Measurements from ENCODE around the gene CHRM2.

CHRM2 gene

GRCh38 chr7:136971776-136972175 is 103.3 kb downstream of the CHRM2 start:
- no peaks in the 10 kb centered on the region for H4K20me1 ChIP-seq (ENCODE audit: control insufficient read depth, insufficient read depth, low read depth, low read length)
- H3K79me2 ChIP-seq (ENCODE audit: control insufficient read depth, low read length) = no peaks in the 10 kb centered on the region
- no peak overlapping the region for H3K27ac ChIP-seq (ENCODE audit: low read depth, low read length)
- TF ChIP-seq EZH2phosphoT487 (IDR thresholded peaks at IDR 0.05; ENCODE audit: borderline replicate concordance, low read length) (no peak), CTCF (IDR thresholded peaks at IDR 0.05; ENCODE audit: low read depth, low read length, poor library complexity, severe bottlenecking) (no peak)
- no peak overlapping the region for H3K4me2 ChIP-seq (ENCODE audit: low read length)
- no peaks in the 10 kb centered on the region for H3K4me1 ChIP-seq (ENCODE audit: control insufficient read depth, low read length)
- no peaks in the 10 kb centered on the region for H3K36me3 ChIP-seq (ENCODE audit: control insufficient read depth, low read length)
- H3K4me3 ChIP-seq (ENCODE audit: low read length) = no peak overlapping the region
- H3F3A ChIP-seq (ENCODE audit: control insufficient read depth, insufficient read depth) = no peaks in the 10 kb centered on the region
- no peaks in the 10 kb centered on the region for H3K9me2 ChIP-seq (replicated peaks; ENCODE audit: control insufficient read depth, low read length)
- H3K27me3 ChIP-seq (ENCODE audit: control insufficient read depth, low read length) = no peaks in the 10 kb centered on the region
- H3K9me3 ChIP-seq (ENCODE audit: control insufficient read depth, insufficient read depth, low read length) = peaks cover 5% of the 10 kb centered on the region; the same call in 1 of the 2 replicates

- no peaks in the 10 kb centered on the region for H3K4me1 ChIP-seq (ENCODE audit: control insufficient read depth, low read length)
- no peak overlapping the region for H3K4me2 ChIP-seq (ENCODE audit: low read length)
- TF ChIP-seq CTCF (IDR thresholded peaks at IDR 0.05; ENCODE audit: low read depth, low read length, poor library complexity, severe bottlenecking) (no peak), EZH2phosphoT487 (IDR thresholded peaks at IDR 0.05; ENCODE audit: borderline replicate concordance, low read length) (no peak)
- H3K36me3 ChIP-seq (ENCODE audit: control insufficient read depth, low read length) = no peaks in the 10 kb centered on the region
- no peak overlapping the region for H3K4me3 ChIP-seq (ENCODE audit: low read length)
- no peaks in the 10 kb centered on the region for H3F3A ChIP-seq (ENCODE audit: control insufficient read depth, insufficient read depth)
- no peaks in the 10 kb centered on the region for H4K20me1 ChIP-seq (ENCODE audit: control insufficient read depth, insufficient read depth, low read depth, low read length)
- H3K79me2 ChIP-seq (ENCODE audit: control insufficient read depth, low read length) = no peaks in the 10 kb centered on the region
- H3K9me3 ChIP-seq (ENCODE audit: control insufficient read depth, insufficient read depth, low read length) = peaks cover 5% of the 10 kb centered on the region; the same call in 1 of the 2 replicates
- no peak overlapping the region for H3K27ac ChIP-seq (ENCODE audit: low read depth, low read length)
- no peaks in the 10 kb centered on the region for H3K27me3 ChIP-seq (ENCODE audit: control insufficient read depth, low read length)
- H3K9me2 ChIP-seq (replicated peaks; ENCODE audit: control insufficient read depth, low read length) = no peaks in the 10 kb centered on the region
These were observed 108.2 kb downstream of the CHRM2 start for GRCh38 chr7:136976504-136977251.

GRCh38 chr7:136993377-136993776 is 124.9 kb downstream of the CHRM2 start:
- Histone ChIP-seq H3K27me3 (ENCODE audit: control insufficient read depth, low read length) (no peaks in the 10 kb centered on the region), H4K20me1 (ENCODE audit: control insufficient read depth, insufficient read depth, low read depth, low read length) (no peaks in the 10 kb centered on the region), H3K36me3 (ENCODE audit: control insufficient read depth, low read length) (no peaks in the 10 kb centered on the region), H3K27ac (ENCODE audit: low read depth, low read length) (no peak overlapping the region), H3K4me3 (ENCODE audit: low read length) (no peak overlapping the region), H3K4me2 (ENCODE audit: low read length) (no peak overlapping the region), H3K9me2 (replicated peaks; ENCODE audit: control insufficient read depth, low read length) (peaks cover 4% of the 10 kb centered on the region; the same call in 1 of the 2 replicates), H3K79me2 (ENCODE audit: control insufficient read depth, low read length) (no peaks in the 10 kb centered on the region), H3K9me3 (ENCODE audit: control insufficient read depth, insufficient read depth, low read length) (no peaks in the 10 kb centered on the region), H3F3A (ENCODE audit: control insufficient read depth, insufficient read depth) (no peaks in the 10 kb centered on the region), H3K4me1 (ENCODE audit: control insufficient read depth, low read length) (no peaks in the 10 kb centered on the region)
- TF ChIP-seq EZH2phosphoT487 (IDR thresholded peaks at IDR 0.05; ENCODE audit: borderline replicate concordance, low read length) (no peak), CTCF (IDR thresholded peaks at IDR 0.05; ENCODE audit: low read depth, low read length, poor library complexity, severe bottlenecking) (no peak)
